ENCODE data around the gene SPANXN3.
"Not testable (repeated sequence)": the region's sequence is repeated elsewhere in the genome, so short reads cannot be mapped to it uniquely, and the experiment has no call there.

Gene SPANXN3

GRCh38 chrX:143517375-143517774 is at the start of gene SPANXN3:
SPANXN3 (minus strand) TSS chrX:143517475; CDS start chrX:143517391, 84 bp downstream.
- not testable (repeated sequence) for DNase-seq

- no peak for DNase-seq
Measured at GRCh38 chrX:143536176-143536575, 18.9 kb upstream of the SPANXN3 start.

DNA sequence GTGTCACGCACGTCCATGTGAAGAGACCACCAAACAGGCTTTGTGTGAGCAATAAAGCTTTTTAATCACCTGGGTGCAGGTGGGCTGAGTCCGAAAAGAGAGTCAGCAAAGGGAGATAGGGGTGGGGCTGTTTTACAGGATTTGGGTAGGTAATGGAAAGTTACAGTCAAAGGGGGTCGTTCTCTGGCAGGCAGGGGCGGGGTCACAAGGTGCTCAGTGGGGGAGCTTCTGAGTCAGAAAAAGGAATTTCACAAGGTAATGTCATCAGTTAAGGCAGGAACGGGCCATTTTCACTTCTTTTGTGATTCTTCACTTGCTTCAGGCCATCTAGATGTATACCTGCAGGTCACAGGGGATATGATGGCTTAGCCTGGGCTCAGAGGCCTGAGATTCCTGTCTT is 15.1 kb downstream of the SPANXN3 start:
- not testable (repeated sequence) for DNase-seq

- DNase-seq: no peak
Measured at GRCh38 chrX:143500751-143501150, 16.5 kb downstream of the SPANXN3 start.

GRCh38 chrX:143486105-143486504 is 31.2 kb downstream of the SPANXN3 start:
- DNase-seq: no peak

DNA sequence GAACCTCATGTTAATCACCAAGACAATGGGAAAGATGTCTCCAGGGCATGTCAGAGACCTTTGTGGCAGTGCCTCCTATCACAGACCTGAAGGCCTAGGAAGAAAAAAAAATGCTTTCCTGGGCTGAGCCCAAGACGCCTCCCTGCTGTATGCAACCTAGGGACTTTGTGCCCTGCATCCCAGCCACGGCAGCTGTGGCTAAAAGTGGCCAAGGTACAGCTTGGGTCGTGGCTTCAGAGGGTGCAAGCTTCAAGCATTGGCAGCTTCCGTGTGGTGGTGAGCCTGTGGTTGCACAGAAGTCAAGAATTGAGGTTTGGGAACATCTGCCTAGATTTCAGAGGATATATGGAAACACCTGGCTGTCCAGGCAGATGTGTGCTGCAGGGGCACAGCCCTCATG is 40.5 kb downstream of the SPANXN3 start:
- DNase-seq: no peak

DNA sequence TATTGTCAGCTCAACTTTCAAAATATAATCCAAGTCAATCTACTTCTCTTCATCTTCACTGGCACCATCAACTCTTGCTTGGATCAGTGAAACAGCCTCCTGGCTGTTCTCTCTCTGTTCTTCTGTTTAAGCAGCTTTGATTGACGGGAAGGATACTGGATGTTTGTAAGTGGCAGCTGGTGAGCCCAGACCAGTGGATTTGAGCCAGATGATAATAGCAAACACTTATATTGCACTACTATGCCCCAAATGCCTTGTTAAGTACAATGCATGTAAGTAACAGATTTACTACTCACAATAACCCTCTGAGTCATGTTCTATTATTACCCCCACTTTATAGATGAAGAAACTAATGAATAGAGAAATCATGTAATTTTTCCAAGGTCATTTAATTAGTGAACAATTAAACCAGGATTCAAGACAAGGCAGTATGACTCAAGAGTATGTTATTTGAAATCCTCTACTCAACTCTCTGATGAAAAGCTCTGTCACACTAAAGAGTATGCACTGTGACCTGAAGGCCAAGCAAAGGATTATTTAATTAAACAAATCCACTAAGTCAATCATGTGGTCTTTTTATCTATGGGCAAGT is 44.8 kb downstream of the SPANXN3 start:
- no peak for DNase-seq

DNA sequence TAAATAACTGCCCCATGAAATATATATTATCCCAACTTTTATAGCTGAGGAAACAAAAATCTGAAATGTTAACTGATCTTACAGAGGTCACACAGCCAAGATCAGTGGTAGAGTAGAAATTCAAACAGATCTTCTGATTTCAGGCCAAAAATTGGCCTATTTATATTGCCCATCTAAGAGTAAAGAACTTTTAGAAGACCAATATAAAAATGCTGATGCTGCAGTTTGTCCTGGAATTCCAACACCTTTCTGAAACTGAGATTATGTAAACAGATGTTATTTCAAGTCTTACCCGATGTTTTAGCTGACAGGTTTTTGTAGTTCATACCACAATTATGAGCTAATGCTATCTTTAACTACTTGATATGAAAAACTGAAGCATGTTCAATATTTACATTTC is 51.1 kb downstream of the SPANXN3 start:
- DNase-seq: no peak

DNA sequence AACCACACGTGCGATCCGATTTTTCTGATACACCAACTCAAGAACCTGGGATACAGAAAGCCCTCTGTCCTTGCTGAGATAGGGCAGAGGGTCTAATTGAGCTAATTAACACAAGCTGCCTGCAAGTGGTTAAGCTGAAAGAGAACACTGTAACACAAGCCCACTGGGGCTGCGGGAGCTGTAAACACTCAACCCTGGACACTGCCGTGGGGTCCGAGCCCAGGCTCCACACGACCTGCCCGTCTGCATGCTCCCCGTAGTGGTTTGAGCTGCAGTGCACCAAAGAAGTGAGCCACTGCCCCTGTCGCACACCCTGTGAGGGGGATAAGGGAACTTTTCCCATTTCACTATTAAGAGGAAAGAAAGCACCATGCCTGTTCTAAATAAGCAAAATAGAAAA is 54.6 kb downstream of the SPANXN3 start:
- no peak for DNase-seq

GRCh38 chrX:143461606-143462005 is 55.7 kb downstream of the SPANXN3 start:
- DNase-seq: no peak
